K562 (cell line): ENCODE measurements around the gene EIF2AK2. TPM values are rescaled to one million over a fixed set of nuclear protein-coding genes. Genes with fewer than 3 reads are reported as not detected.

Experiments
- HMGN3 ChIP-seq: IDR thresholded peaks from 2 replicates; pipeline ENCODE4 v1.6.1; 2011; ENCODE audit warnings: borderline replicate concordance, low read depth, mild to moderate bottlenecking, mixed read lengths, low read length; ENCODE audit not compliant: insufficient read length; ENCODE audit errors: extremely low read depth
- SRSF7 ChIP-seq: fragments of 200-400 bp; formaldehyde crosslinking; optimal IDR thresholded peaks from 2 replicates; pipeline ENCODE3; 2017; ENCODE audit warnings: mild to moderate bottlenecking, low read depth, low read length
- YBX1 ChIP-seq: fragments of 450-650 bp; IDR thresholded peaks from 2 replicates; pipeline ENCODE4 v1.7.1; 2016; ENCODE audit warnings: mild to moderate bottlenecking
- ZKSCAN1 ChIP-seq: fragments of 150-350 bp; IDR thresholded peaks from 2 replicates; pipeline ENCODE4 v1.6.1; 2016; ENCODE audit warnings: low read depth, low read length
- ZNF12 ChIP-seq: sonication (generic); formaldehyde crosslinking; IDR thresholded peaks from 2 replicates; pipeline ENCODE4 v1.4.0; 2020; ENCODE audit warnings: mild to moderate bottlenecking, missing genetic modification reagents
- ZNF282 ChIP-seq: sonication (generic); formaldehyde crosslinking; IDR thresholded peaks from 2 replicates; pipeline ENCODE4 v1.8.1; 2023; ENCODE audit warnings: missing genetic modification reagents
- polyA plus RNA-seq, 8 experiments: library from polyadenylated mRNA; depleted of rRNA in 4 of 8; stranded (reverse) in 5 of 8; unstranded in 3 of 8; fragments of >200 nt; fragmentation: Nextera tagmentation in 2 of 8; fragmentation: Illumina TruSeq in 1 of 8; extraction: Ambion mirVana in 2 of 8; extraction: Trizol in 1 of 8; gene quantifications; 2 replicates each; pipeline versions ENCODE4 v1.2.1 to v1.2.3, GENCODE V29; 2011 to 2014; ENCODE audit warnings: inconsistent platforms in 1 of 8, missing spikeins in 1 of 8
- total RNA-seq, 7 experiments: library from RNA; depleted of rRNA in 6 of 7; stranded (reverse); fragments of >200 nt in 6 of 7; fragmentation: Illumina TruSeq in 2 of 7; extraction: Trizol in 2 of 7; gene quantifications; 2 replicates each; pipeline versions ENCODE4 v1.2.1 to v1.2.3, GENCODE V29; 2011 to 2021; ENCODE audit warnings: low replicate concordance in 1 of 7
- TF ChIP-seq, protein P1 (sequence below): fragments of 250-450 bp; sonication (Bioruptor Pico); IDR thresholded peaks from 2 replicates; pipeline ENCODE4 v1.9.0; 2021; ENCODE audit warnings: mild to moderate bottlenecking, inconsistent platforms
- TF ChIP-seq, protein P2 (sequence below), 2 experiments: fragments of 450-650 bp; IDR thresholded peaks; 2 replicates each; pipeline ENCODE4 v1.6.1; 2018; ENCODE audit warnings: mild to moderate bottlenecking in 2 of 2, low read depth in 1 of 2; ENCODE audit not compliant: partially characterized antibody in 2 of 2
- TF ChIP-seq, protein P3 (sequence below): sonication (generic); formaldehyde crosslinking; IDR thresholded peaks from 2 replicates; pipeline ENCODE4 v1.8.0; 2023; ENCODE audit warnings: missing genetic modification reagents, mild to moderate bottlenecking, borderline replicate concordance
- TF ChIP-seq, protein P4 (sequence below): sonication (generic); formaldehyde crosslinking; IDR thresholded peaks from 2 replicates; pipeline ENCODE4 v1.8.0; 2022; ENCODE audit warnings: mild to moderate bottlenecking, missing genetic modification reagents

EIF2AK2 gene
- total and polyA plus RNA-seq, 9 of the 15 experiments (the other 6 are each of a cell fraction or from before 2014, with no cell fraction given) = 3.8 to 19.5 (median 13.3) TPM

DNA sequence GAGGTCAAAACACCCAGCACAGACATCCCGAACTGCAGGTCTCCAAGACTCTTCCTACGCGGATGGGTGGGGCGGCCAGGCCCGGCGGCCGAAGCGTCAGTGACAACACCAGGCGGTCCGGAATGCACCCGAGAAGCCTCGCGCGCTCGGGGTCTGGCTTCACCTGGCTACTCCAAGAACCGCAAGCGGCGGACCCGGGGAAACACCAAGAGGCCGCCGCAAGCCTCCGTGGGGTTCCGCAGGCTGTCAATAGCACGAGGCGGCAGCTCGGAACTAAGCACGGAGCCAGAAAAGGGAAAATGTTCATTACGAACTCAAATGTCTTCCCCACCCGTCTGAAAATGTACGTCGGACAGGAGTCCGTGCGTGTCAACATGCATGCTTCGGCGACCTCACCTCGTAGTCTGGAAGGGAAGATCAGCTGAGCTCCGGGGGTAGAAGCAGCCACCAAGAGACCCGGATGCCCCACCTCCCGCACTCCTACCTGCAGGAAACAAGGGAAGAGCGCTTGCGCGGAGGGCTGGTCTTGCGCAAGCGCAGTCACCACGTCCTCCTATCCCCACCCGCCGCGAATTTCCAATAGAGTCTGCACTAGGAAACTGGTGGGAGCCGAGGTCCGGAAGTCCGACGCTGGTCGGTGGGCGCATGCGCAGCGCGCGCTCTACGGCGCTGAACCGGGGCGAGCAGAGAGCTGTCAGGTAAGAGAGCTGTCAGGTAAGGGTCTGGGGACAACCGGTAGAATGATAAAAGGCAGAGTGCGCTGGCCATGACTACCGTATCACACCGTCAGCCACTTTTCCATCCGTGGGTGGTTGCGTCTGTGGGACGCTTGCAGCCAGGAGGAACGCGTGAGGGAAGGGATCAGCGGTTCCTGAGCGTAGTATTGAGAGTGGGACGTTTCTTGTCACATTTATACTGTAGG, 72.6 kb downstream of the EIF2AK2 start, which contains the start of the genes GPATCH11 and HEATR5B (continued):
- TF ChIP-seq, protein P1, sequence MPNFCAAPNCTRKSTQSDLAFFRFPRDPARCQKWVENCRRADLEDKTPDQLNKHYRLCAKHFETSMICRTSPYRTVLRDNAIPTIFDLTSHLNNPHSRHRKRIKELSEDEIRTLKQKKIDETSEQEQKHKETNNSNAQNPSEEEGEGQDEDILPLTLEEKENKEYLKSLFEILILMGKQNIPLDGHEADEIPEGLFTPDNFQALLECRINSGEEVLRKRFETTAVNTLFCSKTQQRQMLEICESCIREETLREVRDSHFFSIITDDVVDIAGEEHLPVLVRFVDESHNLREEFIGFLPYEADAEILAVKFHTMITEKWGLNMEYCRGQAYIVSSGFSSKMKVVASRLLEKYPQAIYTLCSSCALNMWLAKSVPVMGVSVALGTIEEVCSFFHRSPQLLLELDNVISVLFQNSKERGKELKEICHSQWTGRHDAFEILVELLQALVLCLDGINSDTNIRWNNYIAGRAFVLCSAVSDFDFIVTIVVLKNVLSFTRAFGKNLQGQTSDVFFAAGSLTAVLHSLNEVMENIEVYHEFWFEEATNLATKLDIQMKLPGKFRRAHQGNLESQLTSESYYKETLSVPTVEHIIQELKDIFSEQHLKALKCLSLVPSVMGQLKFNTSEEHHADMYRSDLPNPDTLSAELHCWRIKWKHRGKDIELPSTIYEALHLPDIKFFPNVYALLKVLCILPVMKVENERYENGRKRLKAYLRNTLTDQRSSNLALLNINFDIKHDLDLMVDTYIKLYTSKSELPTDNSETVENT = peak; percentile 55; the same call in 1 of the 2 replicates
- TF ChIP-seq ZNF12 (CRISPR knock-in tag) = no peak
- TF ChIP-seq YBX1 = no peak
- no peak for TF ChIP-seq SRSF7
- TF ChIP-seq, protein P2, sequence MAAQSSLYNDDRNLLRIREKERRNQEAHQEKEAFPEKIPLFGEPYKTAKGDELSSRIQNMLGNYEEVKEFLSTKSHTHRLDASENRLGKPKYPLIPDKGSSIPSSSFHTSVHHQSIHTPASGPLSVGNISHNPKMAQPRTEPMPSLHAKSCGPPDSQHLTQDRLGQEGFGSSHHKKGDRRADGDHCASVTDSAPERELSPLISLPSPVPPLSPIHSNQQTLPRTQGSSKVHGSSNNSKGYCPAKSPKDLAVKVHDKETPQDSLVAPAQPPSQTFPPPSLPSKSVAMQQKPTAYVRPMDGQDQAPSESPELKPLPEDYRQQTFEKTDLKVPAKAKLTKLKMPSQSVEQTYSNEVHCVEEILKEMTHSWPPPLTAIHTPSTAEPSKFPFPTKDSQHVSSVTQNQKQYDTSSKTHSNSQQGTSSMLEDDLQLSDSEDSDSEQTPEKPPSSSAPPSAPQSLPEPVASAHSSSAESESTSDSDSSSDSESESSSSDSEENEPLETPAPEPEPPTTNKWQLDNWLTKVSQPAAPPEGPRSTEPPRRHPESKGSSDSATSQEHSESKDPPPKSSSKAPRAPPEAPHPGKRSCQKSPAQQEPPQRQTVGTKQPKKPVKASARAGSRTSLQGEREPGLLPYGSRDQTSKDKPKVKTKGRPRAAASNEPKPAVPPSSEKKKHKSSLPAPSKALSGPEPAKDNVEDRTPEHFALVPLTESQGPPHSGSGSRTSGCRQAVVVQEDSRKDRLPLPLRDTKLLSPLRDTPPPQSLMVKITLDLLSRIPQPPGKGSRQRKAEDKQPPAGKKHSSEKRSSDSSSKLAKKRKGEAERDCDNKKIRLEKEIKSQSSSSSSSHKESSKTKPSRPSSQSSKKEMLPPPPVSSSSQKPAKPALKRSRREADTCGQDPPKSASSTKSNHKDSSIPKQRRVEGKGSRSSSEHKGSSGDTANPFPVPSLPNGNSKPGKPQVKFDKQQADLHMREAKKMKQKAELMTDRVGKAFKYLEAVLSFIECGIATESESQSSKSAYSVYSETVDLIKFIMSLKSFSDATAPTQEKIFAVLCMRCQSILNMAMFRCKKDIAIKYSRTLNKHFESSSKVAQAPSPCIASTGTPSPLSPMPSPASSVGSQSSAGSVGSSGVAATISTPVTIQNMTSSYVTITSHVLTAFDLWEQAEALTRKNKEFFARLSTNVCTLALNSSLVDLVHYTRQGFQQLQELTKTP (IDR thresholded peaks at IDR 0.05; ENCODE audit: low read depth in 1 of 2, partially characterized antibody in 2 of 2) = no peak
- no peak for TF ChIP-seq ZKSCAN1
- TF ChIP-seq, protein P3, sequence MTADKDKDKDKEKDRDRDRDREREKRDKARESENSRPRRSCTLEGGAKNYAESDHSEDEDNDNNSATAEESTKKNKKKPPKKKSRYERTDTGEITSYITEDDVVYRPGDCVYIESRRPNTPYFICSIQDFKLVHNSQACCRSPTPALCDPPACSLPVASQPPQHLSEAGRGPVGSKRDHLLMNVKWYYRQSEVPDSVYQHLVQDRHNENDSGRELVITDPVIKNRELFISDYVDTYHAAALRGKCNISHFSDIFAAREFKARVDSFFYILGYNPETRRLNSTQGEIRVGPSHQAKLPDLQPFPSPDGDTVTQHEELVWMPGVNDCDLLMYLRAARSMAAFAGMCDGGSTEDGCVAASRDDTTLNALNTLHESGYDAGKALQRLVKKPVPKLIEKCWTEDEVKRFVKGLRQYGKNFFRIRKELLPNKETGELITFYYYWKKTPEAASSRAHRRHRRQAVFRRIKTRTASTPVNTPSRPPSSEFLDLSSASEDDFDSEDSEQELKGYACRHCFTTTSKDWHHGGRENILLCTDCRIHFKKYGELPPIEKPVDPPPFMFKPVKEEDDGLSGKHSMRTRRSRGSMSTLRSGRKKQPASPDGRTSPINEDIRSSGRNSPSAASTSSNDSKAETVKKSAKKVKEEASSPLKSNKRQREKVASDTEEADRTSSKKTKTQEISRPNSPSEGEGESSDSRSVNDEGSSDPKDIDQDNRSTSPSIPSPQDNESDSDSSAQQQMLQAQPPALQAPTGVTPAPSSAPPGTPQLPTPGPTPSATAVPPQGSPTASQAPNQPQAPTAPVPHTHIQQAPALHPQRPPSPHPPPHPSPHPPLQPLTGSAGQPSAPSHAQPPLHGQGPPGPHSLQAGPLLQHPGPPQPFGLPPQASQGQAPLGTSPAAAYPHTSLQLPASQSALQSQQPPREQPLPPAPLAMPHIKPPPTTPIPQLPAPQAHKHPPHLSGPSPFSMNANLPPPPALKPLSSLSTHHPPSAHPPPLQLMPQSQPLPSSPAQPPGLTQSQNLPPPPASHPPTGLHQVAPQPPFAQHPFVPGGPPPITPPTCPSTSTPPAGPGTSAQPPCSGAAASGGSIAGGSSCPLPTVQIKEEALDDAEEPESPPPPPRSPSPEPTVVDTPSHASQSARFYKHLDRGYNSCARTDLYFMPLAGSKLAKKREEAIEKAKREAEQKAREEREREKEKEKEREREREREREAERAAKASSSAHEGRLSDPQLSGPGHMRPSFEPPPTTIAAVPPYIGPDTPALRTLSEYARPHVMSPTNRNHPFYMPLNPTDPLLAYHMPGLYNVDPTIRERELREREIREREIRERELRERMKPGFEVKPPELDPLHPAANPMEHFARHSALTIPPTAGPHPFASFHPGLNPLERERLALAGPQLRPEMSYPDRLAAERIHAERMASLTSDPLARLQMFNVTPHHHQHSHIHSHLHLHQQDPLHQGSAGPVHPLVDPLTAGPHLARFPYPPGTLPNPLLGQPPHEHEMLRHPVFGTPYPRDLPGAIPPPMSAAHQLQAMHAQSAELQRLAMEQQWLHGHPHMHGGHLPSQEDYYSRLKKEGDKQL (CRISPR knock-in tag) = no peak
- TF ChIP-seq, protein P4, sequence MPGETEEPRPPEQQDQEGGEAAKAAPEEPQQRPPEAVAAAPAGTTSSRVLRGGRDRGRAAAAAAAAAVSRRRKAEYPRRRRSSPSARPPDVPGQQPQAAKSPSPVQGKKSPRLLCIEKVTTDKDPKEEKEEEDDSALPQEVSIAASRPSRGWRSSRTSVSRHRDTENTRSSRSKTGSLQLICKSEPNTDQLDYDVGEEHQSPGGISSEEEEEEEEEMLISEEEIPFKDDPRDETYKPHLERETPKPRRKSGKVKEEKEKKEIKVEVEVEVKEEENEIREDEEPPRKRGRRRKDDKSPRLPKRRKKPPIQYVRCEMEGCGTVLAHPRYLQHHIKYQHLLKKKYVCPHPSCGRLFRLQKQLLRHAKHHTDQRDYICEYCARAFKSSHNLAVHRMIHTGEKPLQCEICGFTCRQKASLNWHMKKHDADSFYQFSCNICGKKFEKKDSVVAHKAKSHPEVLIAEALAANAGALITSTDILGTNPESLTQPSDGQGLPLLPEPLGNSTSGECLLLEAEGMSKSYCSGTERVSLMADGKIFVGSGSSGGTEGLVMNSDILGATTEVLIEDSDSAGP (CRISPR knock-in tag) = no peak
- peak; percentile 25 for TF ChIP-seq HMGN3
- TF ChIP-seq ZNF282 (CRISPR knock-in tag) = no peak
